ENCODE measurements around the gene RRM1.

The RRM1 gene

GRCh38 chr11:4086575-4087353 is 7.8 kb upstream of the RRM1 start:
- H3K4me1 Mint-ChIP-seq, result peaks cover 42% of the 10 kb centered on the region
- no peaks in the 10 kb centered on the region for H3K9me3 Mint-ChIP-seq
- ATAC-seq (replicated peaks; ENCODE audit: extremely low read depth, poor library complexity, severe bottlenecking), result no peak
- DNase-seq (ENCODE audit: low spot score in 2 of 2), result no peak
- H3K27me3 Mint-ChIP-seq, result no peaks in the 10 kb centered on the region
- H3K4me3 Mint-ChIP-seq, result no peak overlapping the region
- peak overlapping the region; percentile 61 for H3K27ac Mint-ChIP-seq (ENCODE audit: low read depth)
- peaks cover 46% of the 10 kb centered on the region for H3K36me3 Mint-ChIP-seq (ENCODE audit: insufficient read depth)

DNA sequence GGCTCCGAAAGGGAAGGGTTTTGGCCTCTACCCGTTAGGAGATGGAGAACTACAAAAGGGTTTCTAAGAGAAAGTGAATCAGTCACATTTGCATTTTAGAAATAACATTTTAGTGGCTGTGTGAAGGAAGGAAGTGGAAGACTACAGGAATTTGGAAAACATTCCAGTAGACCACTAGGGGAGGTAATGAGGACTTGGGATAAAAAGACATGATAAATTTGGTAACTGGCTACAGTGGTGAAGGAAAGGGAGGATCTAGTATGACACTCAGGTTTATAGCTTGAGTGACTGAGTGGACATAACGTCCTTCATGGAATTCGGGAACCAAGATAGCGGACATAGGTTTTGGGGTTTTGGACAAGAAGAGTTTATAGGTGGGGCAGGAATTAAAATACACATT is 7.0 kb upstream of the RRM1 start:
- Mint-ChIP-seq H3K4me3 (no peak overlapping the region), H3K36me3 (ENCODE audit: insufficient read depth) (peaks cover 48% of the 10 kb centered on the region), H3K4me1 (peaks cover 48% of the 10 kb centered on the region), H3K27me3 (no peaks in the 10 kb centered on the region), H3K9me3 (no peaks in the 10 kb centered on the region), H3K27ac (ENCODE audit: low read depth) (peak overlapping the region; percentile 61)
- ATAC-seq (replicated peaks; ENCODE audit: extremely low read depth, poor library complexity, severe bottlenecking), result no peak
- DNase-seq (ENCODE audit: low spot score in 2 of 2), result no peak

- peaks cover 63% of the 10 kb centered on the region for H3K4me1 Mint-ChIP-seq
- H3K27me3 Mint-ChIP-seq, result no peaks in the 10 kb centered on the region
- ATAC-seq (replicated peaks; ENCODE audit: extremely low read depth, poor library complexity, severe bottlenecking), result peak; percentile 67
- H3K9me3 Mint-ChIP-seq, result no peaks in the 10 kb centered on the region
- peak overlapping the region; percentile 82 for H3K27ac Mint-ChIP-seq (ENCODE audit: low read depth)
- DNase-seq (ENCODE audit: low spot score in 2 of 2), result peak in 1 of 2 donors; percentile 37
- H3K4me3 Mint-ChIP-seq, result peak overlapping the region; percentile 64
- H3K36me3 Mint-ChIP-seq (ENCODE audit: insufficient read depth), result peaks cover 48% of the 10 kb centered on the region
Measured at GRCh38 chr11:4090258-4090657, 4.3 kb upstream of the RRM1 start.

DNA sequence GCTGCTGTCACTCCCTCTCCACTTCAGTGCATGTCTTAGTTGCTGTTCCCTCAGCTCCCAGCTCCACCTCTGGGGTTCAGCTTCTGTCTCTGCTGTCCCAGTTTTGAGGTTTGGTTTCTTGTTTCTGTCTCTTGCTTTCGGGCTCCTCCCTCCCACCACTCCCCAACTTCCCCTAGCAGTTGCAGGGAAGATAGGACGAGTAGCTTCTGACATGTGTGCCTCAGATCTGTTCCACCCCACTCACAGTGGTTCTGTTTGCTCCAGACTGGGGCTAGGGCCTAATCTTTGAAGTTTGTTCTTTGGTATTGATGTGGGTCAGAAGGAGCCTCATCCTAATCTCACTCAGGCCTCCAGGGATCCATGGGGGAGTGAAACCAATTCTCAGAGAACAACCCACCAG is 2.6 kb upstream of the RRM1 start:
- Mint-ChIP-seq H3K27ac (ENCODE audit: low read depth) (peak overlapping the region; percentile 82), H3K9me3 (no peaks in the 10 kb centered on the region), H3K36me3 (ENCODE audit: insufficient read depth) (peaks cover 45% of the 10 kb centered on the region), H3K27me3 (no peaks in the 10 kb centered on the region), H3K4me1 (peaks cover 63% of the 10 kb centered on the region), H3K4me3 (peak overlapping the region; percentile 64)
- DNase-seq (ENCODE audit: low spot score in 2 of 2), result no peak
- no peak for ATAC-seq (replicated peaks; ENCODE audit: extremely low read depth, poor library complexity, severe bottlenecking)

DNA sequence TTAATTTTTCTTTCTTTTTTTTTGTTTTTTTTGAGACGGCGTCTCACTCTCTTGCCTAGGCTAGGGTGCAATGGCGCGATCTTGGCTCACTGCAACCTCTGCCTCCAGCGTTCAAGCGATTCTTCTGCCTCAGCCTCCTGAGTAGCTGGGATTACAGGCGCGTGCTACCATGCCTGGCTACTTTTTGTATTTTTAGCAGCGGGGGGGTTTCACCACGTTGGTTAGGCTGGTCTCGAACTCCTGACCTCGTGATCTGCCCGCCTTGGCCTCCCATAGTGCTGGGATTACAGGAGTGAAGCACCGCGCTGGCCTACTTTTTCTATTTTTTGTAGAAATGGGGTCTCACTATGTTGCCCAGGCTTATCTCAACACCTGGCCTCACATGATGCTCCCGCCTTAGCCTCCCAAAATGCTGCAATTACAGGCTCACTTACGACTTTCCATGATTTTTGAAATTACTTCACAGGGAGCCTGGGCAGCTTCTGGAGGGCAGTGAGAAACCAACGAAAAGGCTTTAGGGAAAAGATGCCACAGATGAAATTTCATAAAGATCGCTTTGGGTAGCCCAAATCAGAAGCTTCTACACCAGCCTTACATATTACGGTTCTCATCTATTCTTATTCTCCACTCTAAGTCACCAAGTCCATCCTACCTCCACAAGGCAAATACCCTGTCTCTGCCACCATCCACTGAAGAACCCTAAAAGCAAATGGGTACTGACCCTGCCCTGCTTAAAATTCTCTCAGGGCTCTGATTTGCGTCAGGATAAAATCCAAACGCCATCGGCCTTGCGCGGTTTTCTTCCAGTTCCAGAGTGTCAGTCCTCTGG is 866 bp upstream of the RRM1 start:
- no peak for DNase-seq (ENCODE audit: low spot score in 2 of 2)
- Mint-ChIP-seq H3K9me3 (no peaks in the 10 kb centered on the region), H3K4me3 (peak overlapping the region; percentile 99), H3K36me3 (ENCODE audit: insufficient read depth) (peaks cover 43% of the 10 kb centered on the region), H3K27me3 (no peaks in the 10 kb centered on the region), H3K4me1 (peaks cover 65% of the 10 kb centered on the region), H3K27ac (ENCODE audit: low read depth) (peak overlapping the region; percentile 98)
- no peak for ATAC-seq (replicated peaks; ENCODE audit: extremely low read depth, poor library complexity, severe bottlenecking)

- Mint-ChIP-seq H3K4me1 (peaks cover 62% of the 10 kb centered on the region), H3K36me3 (ENCODE audit: insufficient read depth) (peaks cover 36% of the 10 kb centered on the region), H3K27me3 (no peaks in the 10 kb centered on the region), H3K4me3 (peak overlapping the region; percentile 99), H3K9me3 (no peaks in the 10 kb centered on the region), H3K27ac (ENCODE audit: low read depth) (peak overlapping the region; percentile 98)
- DNase-seq (ENCODE audit: low spot score in 2 of 2) (no peak), ATAC-seq (replicated peaks; ENCODE audit: extremely low read depth, poor library complexity, severe bottlenecking) (no peak)
Measured at GRCh38 chr11:4095509-4096230, 1.1 kb downstream of the RRM1 start.

GRCh38 chr11:4098026-4098621 is 3.5 kb downstream of the RRM1 start:
- Mint-ChIP-seq H3K4me3 (no peak overlapping the region), H3K27ac (ENCODE audit: low read depth) (no peak overlapping the region), H3K4me1 (peaks cover 56% of the 10 kb centered on the region), H3K9me3 (no peaks in the 10 kb centered on the region), H3K36me3 (ENCODE audit: insufficient read depth) (peaks cover 26% of the 10 kb centered on the region), H3K27me3 (no peaks in the 10 kb centered on the region)
- no peak for DNase-seq (ENCODE audit: low spot score in 2 of 2)
- no peak for ATAC-seq (replicated peaks; ENCODE audit: extremely low read depth, poor library complexity, severe bottlenecking)

DNA sequence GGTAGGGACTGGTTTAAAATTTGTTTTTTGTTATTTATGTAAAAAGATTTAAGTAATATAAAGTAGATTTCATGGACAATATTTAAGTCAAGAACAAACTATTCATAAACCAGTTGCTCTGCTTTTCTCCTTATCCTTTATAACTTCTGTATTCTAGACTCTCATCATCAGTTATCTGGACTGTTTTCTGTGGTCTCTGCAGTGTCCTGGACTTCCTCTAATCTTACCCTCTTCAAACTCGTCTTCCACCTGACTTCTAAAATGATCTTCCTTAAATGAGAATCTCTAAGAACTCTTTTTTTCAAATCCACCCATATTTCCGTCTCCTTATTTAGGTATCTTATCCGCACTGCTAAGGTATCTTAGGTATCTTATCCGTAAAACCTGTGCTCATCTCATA is 8.1 kb downstream of the RRM1 start:
- peaks cover 31% of the 10 kb centered on the region for H3K4me1 Mint-ChIP-seq
- DNase-seq (ENCODE audit: low spot score in 2 of 2) (no peak), ATAC-seq (replicated peaks; ENCODE audit: extremely low read depth, poor library complexity, severe bottlenecking) (no peak)
- H3K4me3 Mint-ChIP-seq, result no peak overlapping the region
- no peaks in the 10 kb centered on the region for H3K9me3 Mint-ChIP-seq
- H3K36me3 Mint-ChIP-seq (ENCODE audit: insufficient read depth), result peaks cover 33% of the 10 kb centered on the region
- no peaks in the 10 kb centered on the region for H3K27me3 Mint-ChIP-seq
- H3K27ac Mint-ChIP-seq (ENCODE audit: low read depth), result no peak overlapping the region

- DNase-seq (ENCODE audit: low spot score in 2 of 2) (no peak), ATAC-seq (replicated peaks; ENCODE audit: extremely low read depth, poor library complexity, severe bottlenecking) (no peak)
- Mint-ChIP-seq H3K4me1 (peaks cover 28% of the 10 kb centered on the region), H3K36me3 (ENCODE audit: insufficient read depth) (peaks cover 35% of the 10 kb centered on the region), H3K27ac (ENCODE audit: low read depth) (no peak overlapping the region), H3K9me3 (no peaks in the 10 kb centered on the region), H3K27me3 (no peaks in the 10 kb centered on the region), H3K4me3 (no peak overlapping the region)
Measured at GRCh38 chr11:4103269-4103668, 8.7 kb downstream of the RRM1 start.

DNA sequence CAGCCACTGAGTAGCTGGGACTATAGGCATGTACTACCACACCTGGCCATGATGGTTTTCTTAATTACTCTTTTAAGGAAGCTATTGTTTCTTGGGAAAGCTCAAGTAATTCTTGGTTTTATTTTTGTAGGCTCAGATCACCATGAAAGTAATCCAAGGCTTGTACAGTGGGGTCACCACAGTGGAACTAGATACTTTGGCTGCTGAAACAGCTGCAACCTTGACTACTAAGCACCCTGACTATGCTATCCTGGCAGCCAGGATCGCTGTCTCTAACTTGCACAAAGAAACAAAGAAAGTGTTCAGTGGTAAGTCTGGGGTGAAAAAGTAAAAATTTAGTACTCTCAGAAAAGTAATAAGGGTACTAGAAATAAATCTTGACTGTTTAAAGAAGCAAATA is 11.3 kb downstream of the RRM1 start:
- DNase-seq (ENCODE audit: low spot score in 2 of 2) (no peak), ATAC-seq (replicated peaks; ENCODE audit: extremely low read depth, poor library complexity, severe bottlenecking) (no peak)
- no peak overlapping the region for H3K4me3 Mint-ChIP-seq
- H3K36me3 Mint-ChIP-seq (ENCODE audit: insufficient read depth), result peaks cover 44% of the 10 kb centered on the region
- no peaks in the 10 kb centered on the region for H3K27me3 Mint-ChIP-seq
- H3K9me3 Mint-ChIP-seq, result no peaks in the 10 kb centered on the region
- H3K27ac Mint-ChIP-seq (ENCODE audit: low read depth), result no peak overlapping the region
- H3K4me1 Mint-ChIP-seq, result peaks cover 8% of the 10 kb centered on the region

DNA sequence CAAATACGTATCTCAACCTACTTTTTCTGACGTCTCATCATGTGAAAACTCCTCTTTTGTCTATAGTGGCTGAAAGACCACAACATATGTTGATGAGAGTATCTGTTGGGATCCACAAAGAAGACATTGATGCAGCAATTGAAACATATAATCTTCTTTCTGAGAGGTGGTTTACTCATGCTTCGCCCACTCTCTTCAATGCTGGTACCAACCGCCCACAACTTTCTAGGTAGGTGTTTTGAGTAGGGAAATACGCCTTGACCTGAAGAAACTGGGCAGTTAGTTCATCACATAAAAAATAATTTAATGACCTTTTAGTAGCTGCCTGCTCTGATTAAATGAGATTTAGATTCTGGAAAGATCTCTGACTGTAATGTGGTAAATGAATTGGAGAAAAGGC is 17.2 kb downstream of the RRM1 start:
- Mint-ChIP-seq H3K27me3 (no peaks in the 10 kb centered on the region), H3K4me3 (no peak overlapping the region), H3K9me3 (no peaks in the 10 kb centered on the region), H3K27ac (ENCODE audit: low read depth) (no peak overlapping the region), H3K36me3 (ENCODE audit: insufficient read depth) (peaks cover 58% of the 10 kb centered on the region), H3K4me1 (no peaks in the 10 kb centered on the region)
- DNase-seq (ENCODE audit: low spot score in 2 of 2) (no peak), ATAC-seq (replicated peaks; ENCODE audit: extremely low read depth, poor library complexity, severe bottlenecking) (no peak)

- ATAC-seq (replicated peaks; ENCODE audit: extremely low read depth, poor library complexity, severe bottlenecking), result no peak
- H3K9me3 Mint-ChIP-seq, result no peaks in the 10 kb centered on the region
- DNase-seq (ENCODE audit: low spot score in 2 of 2), result no peak
- no peaks in the 10 kb centered on the region for H3K27me3 Mint-ChIP-seq
- peaks cover 49% of the 10 kb centered on the region for H3K36me3 Mint-ChIP-seq (ENCODE audit: insufficient read depth)
- no peak overlapping the region for H3K27ac Mint-ChIP-seq (ENCODE audit: low read depth)
- no peak overlapping the region for H3K4me3 Mint-ChIP-seq
- no peaks in the 10 kb centered on the region for H3K4me1 Mint-ChIP-seq
Measured at GRCh38 chr11:4115128-4115527, 20.5 kb downstream of the RRM1 start.

Measured in central memory CD8-positive, alpha-beta T cell (primary cell).